Ascending aorta (tissue), 2 donors: ENCODE data around the gene PRPSAP2. TPM values are rescaled to one million over a fixed set of nuclear protein-coding genes. Genes with fewer than 3 reads are reported as not detected.

ENCODE experiments used
- DNase-seq, 2 donors: peaks; one replicate each; pipeline ENCODE4 v3.0.0-alpha.2; 2019; ENCODE audit warnings: low spot score in 2 of 2
- H3K27ac ChIP-seq, 2 donors: fragments of 200-600 bp; sonication (generic); one replicate each; pipeline ENCODE4 v1.5.1; 2016 to 2017; ENCODE audit warnings: mild to moderate bottlenecking in 1 of 2
- H3K27me3 ChIP-seq: fragments of 200-600 bp; sonication (generic); one replicate; pipeline ENCODE4 v1.5.1; 2017
- H3K36me3 ChIP-seq, 2 donors: fragments of 200-600 bp; sonication (generic); one replicate each; pipeline ENCODE4 v1.5.1; 2016
- H3K4me1 ChIP-seq, 2 donors: fragments of 200-600 bp; sonication (generic); one replicate each; pipeline ENCODE4 v1.5.1; 2016 to 2017; ENCODE audit warnings: mild to moderate bottlenecking in 1 of 2
- H3K4me3 ChIP-seq, 2 donors: fragments of 200-600 bp; sonication (generic); one replicate each; pipeline ENCODE4 v1.5.1; 2016 to 2017; ENCODE audit warnings: mild to moderate bottlenecking in 1 of 2
- H3K9me3 ChIP-seq, 2 donors: fragments of 200-600 bp; sonication (generic); one replicate each; pipeline ENCODE4 v1.5.1; 2016
- intact Hi-C: fragments of 100-400 bp; cut with DNase I; formaldehyde crosslinking; loops from one replicate; pipeline ENCODE4 v1.15.1; 2023
- total RNA-seq: library from RNA; depleted of rRNA; stranded (reverse); fragments of >200 nt; gene quantifications from one replicate; pipeline ENCODE4 v1.1.0, GENCODE V29; 2016
- TF ChIP-seq, protein P1 (sequence below), 3 experiments: fragments of 200-600 bp in 2 of 3; fragments of 450-650 bp in 1 of 3; sonication (generic) in 2 of 3; IDR thresholded peaks; one replicate each; pipeline ENCODE4 v1.5.1; 2016 to 2019; ENCODE audit warnings: antibody characterized with exemption in 3 of 3, mild to moderate bottlenecking in 1 of 3, moderate library complexity in 1 of 3

PRPSAP2 gene
- total RNA-seq, 1 donor from 2014 or later, result 3.4 TPM

DNA sequence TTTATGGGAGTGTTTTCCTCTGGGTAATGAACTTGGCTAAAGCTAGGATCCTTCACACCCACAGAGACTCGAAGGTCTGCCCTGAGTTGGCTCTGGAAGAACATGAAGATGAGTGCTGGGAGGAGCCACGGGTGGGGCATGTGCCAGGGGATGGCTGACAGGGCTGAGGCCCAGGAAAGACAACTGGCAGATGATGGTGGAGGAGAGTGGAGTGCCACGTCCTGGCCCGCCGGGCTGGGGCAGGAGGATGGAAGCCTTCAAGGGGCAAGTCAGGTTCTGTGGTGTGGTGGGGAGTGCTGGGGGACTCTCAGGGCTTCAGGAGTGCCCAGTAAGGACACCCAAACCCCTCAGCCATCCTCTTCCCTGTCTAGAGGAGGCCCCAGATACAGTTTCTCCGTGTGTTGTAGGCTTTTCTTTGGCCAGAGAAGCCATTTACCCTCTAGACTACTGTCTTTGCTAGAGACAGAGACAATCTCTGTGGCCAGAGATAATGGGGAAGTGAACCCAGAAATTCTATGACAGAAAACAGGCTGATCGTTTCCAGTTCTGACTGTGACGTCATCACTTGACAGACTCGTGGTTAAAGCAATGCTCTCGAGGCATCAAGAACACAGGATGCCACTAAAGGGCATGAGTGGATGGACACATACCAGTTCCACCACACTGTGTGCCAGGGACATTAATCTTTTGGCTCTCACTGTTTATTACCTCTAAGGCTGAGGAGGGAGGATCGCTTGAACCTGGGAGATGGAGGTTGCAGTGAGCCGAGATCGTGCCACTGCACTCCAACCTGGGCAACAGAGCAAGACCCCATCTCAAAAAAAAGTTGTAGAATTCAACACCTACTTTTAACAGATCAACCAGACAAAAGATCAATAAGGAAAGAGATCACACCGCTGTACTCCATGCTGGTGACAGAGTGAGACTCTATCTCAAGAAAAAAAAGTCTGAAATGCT lies 75.4 kb downstream of the PRPSAP2 start:
- no peak for DNase-seq
- TF ChIP-seq, protein P1, sequence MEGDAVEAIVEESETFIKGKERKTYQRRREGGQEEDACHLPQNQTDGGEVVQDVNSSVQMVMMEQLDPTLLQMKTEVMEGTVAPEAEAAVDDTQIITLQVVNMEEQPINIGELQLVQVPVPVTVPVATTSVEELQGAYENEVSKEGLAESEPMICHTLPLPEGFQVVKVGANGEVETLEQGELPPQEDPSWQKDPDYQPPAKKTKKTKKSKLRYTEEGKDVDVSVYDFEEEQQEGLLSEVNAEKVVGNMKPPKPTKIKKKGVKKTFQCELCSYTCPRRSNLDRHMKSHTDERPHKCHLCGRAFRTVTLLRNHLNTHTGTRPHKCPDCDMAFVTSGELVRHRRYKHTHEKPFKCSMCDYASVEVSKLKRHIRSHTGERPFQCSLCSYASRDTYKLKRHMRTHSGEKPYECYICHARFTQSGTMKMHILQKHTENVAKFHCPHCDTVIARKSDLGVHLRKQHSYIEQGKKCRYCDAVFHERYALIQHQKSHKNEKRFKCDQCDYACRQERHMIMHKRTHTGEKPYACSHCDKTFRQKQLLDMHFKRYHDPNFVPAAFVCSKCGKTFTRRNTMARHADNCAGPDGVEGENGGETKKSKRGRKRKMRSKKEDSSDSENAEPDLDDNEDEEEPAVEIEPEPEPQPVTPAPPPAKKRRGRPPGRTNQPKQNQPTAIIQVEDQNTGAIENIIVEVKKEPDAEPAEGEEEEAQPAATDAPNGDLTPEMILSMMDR (IDR thresholded peaks at IDR 0.05), result no peak
- intact Hi-C loops, result no loop called here
- Histone ChIP-seq H3K4me1 (no peaks in the 10 kb centered on the region), H3K9me3 (no peaks in the 10 kb centered on the region), H3K36me3 (peaks cover 28 to 29% of the 10 kb centered on the region in 2 donors), H3K4me3 (no peak overlapping the region), H3K27me3 (no peaks in the 10 kb centered on the region), H3K27ac (no peak overlapping the region)

DNA sequence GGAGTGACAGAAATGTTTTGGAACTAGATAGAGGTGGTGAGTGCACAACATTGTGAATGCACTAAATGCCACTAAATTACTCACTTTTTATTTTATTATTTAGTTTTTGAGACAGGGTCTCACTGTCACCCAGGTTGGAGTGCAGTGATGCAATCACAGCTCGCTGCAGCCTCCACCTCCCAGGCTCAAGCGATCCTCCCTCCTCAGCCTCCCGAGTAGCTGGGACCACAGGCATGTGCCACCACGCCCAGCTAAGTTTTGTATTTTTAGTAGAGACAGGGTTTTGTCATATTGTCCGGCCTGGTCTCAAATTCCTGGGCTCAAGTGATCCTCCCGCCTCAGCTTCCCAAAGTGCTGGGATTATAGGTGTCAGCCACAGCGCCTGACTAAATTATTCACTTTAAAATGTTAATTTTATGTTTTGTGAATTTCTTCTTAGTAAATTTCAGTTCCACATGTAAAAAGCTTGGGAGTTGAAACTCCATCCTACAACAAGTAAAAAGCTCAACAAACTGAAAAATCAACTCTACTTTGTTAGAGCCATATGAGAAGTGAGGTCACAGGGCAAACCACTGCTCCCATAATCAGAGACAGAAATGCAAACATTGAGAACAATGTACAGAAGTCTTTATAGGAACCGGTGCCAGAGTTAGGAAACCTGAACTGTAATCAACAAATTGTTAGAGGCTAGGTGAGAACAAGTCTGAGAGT lies 80.2 kb downstream of the PRPSAP2 start:
- Histone ChIP-seq H3K27me3 (no peaks in the 10 kb centered on the region), H3K27ac (no peak overlapping the region), H3K4me3 (no peak overlapping the region), H3K36me3 (no peaks in the 10 kb centered on the region), H3K4me1 (no peaks in the 10 kb centered on the region), H3K9me3 (no peaks in the 10 kb centered on the region)
- intact Hi-C loops, result no loop called here
- TF ChIP-seq, protein P1 (IDR thresholded peaks at IDR 0.05), result no peak
- no peak for DNase-seq

DNA sequence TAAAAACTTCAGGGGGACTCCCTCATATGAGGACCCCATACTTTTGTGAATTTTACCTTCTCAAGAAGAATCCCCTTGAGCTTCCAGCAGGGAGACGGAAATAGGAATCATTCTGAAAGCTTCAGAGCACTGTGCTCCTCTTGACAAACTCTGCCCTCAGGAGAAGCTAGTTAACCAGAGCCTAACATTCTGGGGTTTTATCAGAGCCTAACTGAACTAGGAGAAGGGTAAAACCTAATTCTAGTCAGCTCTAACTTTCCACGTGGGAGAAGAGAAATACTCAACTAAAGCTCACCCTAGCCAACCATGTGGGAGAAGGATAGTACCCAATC lies 80.7 kb downstream of the PRPSAP2 start:
- no peaks in the 10 kb centered on the region for H3K9me3 ChIP-seq
- TF ChIP-seq, protein P1 (IDR thresholded peaks at IDR 0.05), result no peak
- intact Hi-C loops, result no loop called here

DNA sequence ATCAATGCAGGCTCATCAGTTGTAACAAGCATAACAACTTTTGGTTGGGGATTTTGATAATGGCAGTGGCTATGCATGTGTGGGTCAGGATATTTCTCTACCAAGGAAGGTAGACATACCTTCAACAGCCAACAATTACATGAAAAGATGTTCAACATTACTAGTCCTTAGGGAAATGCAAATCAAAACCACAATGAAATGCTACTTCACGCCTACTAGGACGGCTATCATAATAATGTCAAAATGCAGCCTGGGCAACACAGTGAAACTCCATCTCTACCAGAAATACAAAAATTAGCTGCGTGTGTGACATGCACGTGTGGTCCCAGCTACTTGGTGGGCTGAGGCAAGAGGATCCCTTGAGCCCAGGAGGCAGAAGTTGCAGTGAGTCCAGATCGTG lies 86.7 kb downstream of the PRPSAP2 start:
- H3K9me3 ChIP-seq, result no peaks in the 10 kb centered on the region
- intact Hi-C loops, result no loop called here
- TF ChIP-seq, protein P1 (IDR thresholded peaks at IDR 0.05), result no peak

More for the DNA sequence above, 80.7 kb downstream of the PRPSAP2 start:
- Histone ChIP-seq H3K27me3 (no peaks in the 10 kb centered on the region), H3K4me3 (no peak overlapping the region), H3K27ac (no peak overlapping the region), H3K36me3 (no peaks in the 10 kb centered on the region), H3K4me1 (no peaks in the 10 kb centered on the region)
- no peak for DNase-seq

DNA sequence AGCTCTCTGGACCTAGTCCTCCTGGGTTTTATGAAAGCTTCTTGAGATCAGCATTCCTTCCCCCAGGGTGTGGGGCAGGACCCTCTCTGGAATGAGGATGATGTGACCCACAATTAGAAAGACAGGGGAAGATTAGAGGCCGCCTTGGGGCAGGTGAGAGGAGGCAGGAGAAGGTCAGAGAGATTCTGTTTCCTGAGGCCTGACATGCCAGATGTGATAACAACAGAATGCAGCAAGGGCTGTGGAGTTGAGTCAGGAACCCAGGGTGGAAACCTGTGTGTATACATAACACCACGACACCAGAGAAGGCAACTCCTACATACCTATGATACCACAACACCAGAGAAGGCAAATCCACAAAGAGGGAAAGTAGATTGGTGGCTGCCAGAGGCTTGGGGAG lies 88.6 kb downstream of the PRPSAP2 start:
- H3K27ac ChIP-seq, result no peak overlapping the region
- intact Hi-C loops, result no loop called here
- TF ChIP-seq, protein P1 (IDR thresholded peaks at IDR 0.05), result no peak
- no peaks in the 10 kb centered on the region for H3K4me1 ChIP-seq
- no peaks in the 10 kb centered on the region for H3K9me3 ChIP-seq
- DNase-seq, result no peak
- H3K36me3 ChIP-seq, result no peaks in the 10 kb centered on the region
- H3K4me3 ChIP-seq, result no peak overlapping the region
- H3K27me3 ChIP-seq, result no peaks in the 10 kb centered on the region

More for the DNA sequence above, 86.7 kb downstream of the PRPSAP2 start:
- H3K4me3 ChIP-seq, result no peak overlapping the region
- no peaks in the 10 kb centered on the region for H3K36me3 ChIP-seq
- no peak overlapping the region for H3K27ac ChIP-seq
- H3K4me1 ChIP-seq, result no peaks in the 10 kb centered on the region
- DNase-seq, result no peak
- no peaks in the 10 kb centered on the region for H3K27me3 ChIP-seq
